CD14-positive monocyte (primary cell): ENCODE measurements around the gene DRAM1. TPM values are rescaled to one million over a fixed set of nuclear protein-coding genes. Genes with fewer than 3 reads are reported as not detected.

Source experiments
- DNase-seq, 3 donors: peaks; one replicate each; pipeline ENCODE4 v3.0.0-alpha.2; 2011 to 2022
- H2AFZ ChIP-seq: 2 replicates; pipeline ENCODE4 v1.6.0; 2012; ENCODE audit warnings: mild to moderate bottlenecking, low read depth, low read length, inconsistent platforms; ENCODE audit not compliant: insufficient read depth, poor library complexity, severe bottlenecking
- H3K27ac ChIP-seq, 2 donors: 1 replicate in 1 of 2; 2 replicates in 1 of 2; pipeline ENCODE4 v1.5.1; 2012 to 2013; ENCODE audit warnings: low read length in 2 of 2, control low read depth in 1 of 2, inconsistent platforms in 1 of 2, low read depth in 1 of 2, mild to moderate bottlenecking in 1 of 2
- H3K27me3 ChIP-seq, 2 donors: one replicate each; pipeline versions ENCODE4 v1.6.0 to v1.6.1; 2011 to 2013; ENCODE audit warnings: low read length in 2 of 2; ENCODE audit not compliant: control insufficient read depth in 2 of 2, insufficient read depth in 2 of 2
- H3K36me3 ChIP-seq, 2 donors: replicated peaks in 1 of 2; 1 replicate in 1 of 2; 2 replicates in 1 of 2; pipeline versions ENCODE4 v1.5.1 to v1.6.1; 2012 to 2013; ENCODE audit warnings: low read length in 2 of 2, control low read depth in 1 of 2, inconsistent platforms in 1 of 2, mild to moderate bottlenecking in 1 of 2; ENCODE audit not compliant: insufficient read depth in 2 of 2, control insufficient read depth in 1 of 2
- H3K4me1 ChIP-seq, 2 donors: 1 replicate in 1 of 2; 2 replicates in 1 of 2; pipeline versions ENCODE4 v1.5.1 to v1.6.1; 2012 to 2013; ENCODE audit warnings: low read length in 2 of 2, control low read depth in 1 of 2, inconsistent platforms in 1 of 2, mild to moderate bottlenecking in 1 of 2, moderate library complexity in 1 of 2; ENCODE audit not compliant: insufficient read depth in 2 of 2, control insufficient read depth in 1 of 2
- H3K4me2 ChIP-seq: replicated peaks from 2 replicates; pipeline ENCODE3; 2012; ENCODE audit warnings: low read length, moderate library complexity, mild to moderate bottlenecking; ENCODE audit not compliant: poor library complexity, severe bottlenecking; ENCODE audit errors: extremely low read depth
- H3K4me3 ChIP-seq, 3 experiments: fragments of 200-600 bp in 1 of 3; sonication (generic) in 1 of 3; replicated peaks in 1 of 3; 1 replicate in 2 of 3; 2 replicates in 1 of 3; pipeline ENCODE4 v1.5.1; 2011 to 2013; ENCODE audit warnings: low read length in 3 of 3, mild to moderate bottlenecking in 3 of 3, control low read depth in 2 of 3, low read depth in 2 of 3, inconsistent platforms in 1 of 3, moderate library complexity in 1 of 3
- H3K79me2 ChIP-seq: 2 replicates; pipeline ENCODE4 v1.6.0; 2012; ENCODE audit warnings: mild to moderate bottlenecking, control low read depth, inconsistent platforms, low read length, moderate library complexity; ENCODE audit not compliant: insufficient read depth
- H3K9ac ChIP-seq: 2 replicates; pipeline ENCODE4 v1.6.0; 2017; ENCODE audit warnings: low read length, mild to moderate bottlenecking; ENCODE audit not compliant: insufficient read depth, poor library complexity, severe bottlenecking
- H3K9me3 ChIP-seq, 2 donors: replicated peaks in 1 of 2; 1 replicate in 1 of 2; 2 replicates in 1 of 2; pipeline versions ENCODE4 v1.5.1 to v1.6.1; 2012 to 2013; ENCODE audit warnings: low read length in 2 of 2, control low read depth in 1 of 2; ENCODE audit not compliant: control insufficient read depth in 1 of 2, insufficient read depth in 1 of 2
- H4K20me1 ChIP-seq: 2 replicates; pipeline ENCODE4 v1.6.0; 2012; ENCODE audit warnings: mild to moderate bottlenecking, low read length, control low read depth, moderate library complexity; ENCODE audit not compliant: insufficient read depth
- H3K27ac Mint-ChIP-seq, 7 donors: one replicate each; pipeline ENCODE4 v1.8.0; 2020; ENCODE audit warnings: mild to moderate bottlenecking in 7 of 7, mixed read lengths in 7 of 7, moderate library complexity in 6 of 7, inconsistent platforms in 2 of 7
- H3K27me3 Mint-ChIP-seq, 3 donors: one replicate each; pipeline ENCODE4 v1.8.0; 2021 to 2022; ENCODE audit warnings: low read depth in 3 of 3, mild to moderate bottlenecking in 3 of 3, mixed read lengths in 3 of 3, moderate library complexity in 3 of 3, inconsistent platforms in 1 of 3
- H3K36me3 Mint-ChIP-seq, 2 donors: one replicate each; pipeline ENCODE4 v1.8.0; 2020; ENCODE audit warnings: mixed read lengths in 2 of 2, inconsistent platforms in 1 of 2, mild to moderate bottlenecking in 1 of 2
- H3K4me1 Mint-ChIP-seq: one replicate; pipeline ENCODE4 v1.8.0; 2020; ENCODE audit warnings: mild to moderate bottlenecking, mixed read lengths
- H3K4me3 Mint-ChIP-seq, 2 donors: one replicate each; pipeline ENCODE4 v1.8.0; 2020; ENCODE audit warnings: mild to moderate bottlenecking in 2 of 2, mixed read lengths in 2 of 2, moderate library complexity in 1 of 2
- H3K9me3 Mint-ChIP-seq, 7 donors: one replicate each; pipeline ENCODE4 v1.8.0; 2020 to 2022; ENCODE audit warnings: mixed read lengths in 7 of 7, mild to moderate bottlenecking in 6 of 7, moderate library complexity in 6 of 7, inconsistent platforms in 2 of 7
- WGBS: methylation state at CpG from one replicate; pipeline ENCODE4 v1.1.5; 2013; ENCODE audit warnings: missing lambda C conversion rate; ENCODE audit not compliant: insufficient coverage; 5-methylcytosine and 5-hydroxymethylcytosine counted together
- intact Hi-C, 2 donors: fragments of 100-400 bp; cut with micrococcal nuclease; formaldehyde crosslinking; loops; one replicate each; pipeline versions ENCODE4 v1.15.0 to v1.15.1; 2023
- polyA plus RNA-seq, 3 donors: library from polyadenylated mRNA; depleted of rRNA in 1 of 3; unstranded in 2 of 3; stranded (reverse) in 1 of 3; fragments of 300-500 nt in 2 of 3; fragments of >200 nt in 1 of 3; fragmentation: Illumina TruSeq in 2 of 3; gene quantifications; 1 replicate in 2 of 3; 2 replicates in 1 of 3; pipeline ENCODE4 v1.2.3, GENCODE V29; 2012 to 2021
- TF ChIP-seq, protein P1 (sequence below): fragments of 200-600 bp; IDR thresholded peaks from one replicate; pipeline ENCODE4 v1.8.0; 2022; ENCODE audit warnings: antibody characterized with exemption, mild to moderate bottlenecking

The DRAM1 gene
- polyA plus RNA-seq, 3 donors: 14.0 to 49.7 (median 43.0) TPM

DNA sequence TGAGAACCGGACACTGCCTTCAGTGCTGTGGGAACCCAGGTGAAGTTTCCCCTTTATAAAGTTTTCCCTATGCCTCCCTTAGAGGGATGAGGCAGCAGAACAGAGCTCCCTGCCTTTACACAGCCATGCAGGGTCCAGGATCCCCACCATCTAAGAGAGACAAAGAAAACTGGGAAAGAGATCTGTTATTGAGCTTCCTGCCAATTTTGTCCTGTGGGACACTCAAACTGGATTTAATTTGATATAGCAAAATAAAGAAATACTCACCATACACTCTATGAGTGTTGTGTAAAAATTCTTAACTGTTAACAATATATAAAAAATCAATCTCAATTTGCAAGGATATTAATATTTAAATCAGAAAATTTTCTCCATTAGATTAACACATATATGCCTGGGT lies 69.9 kb downstream of the DRAM1 start:
- Histone ChIP-seq H3K36me3 (no peaks in the 10 kb centered on the region), H3K4me3 (no peak overlapping the region), H3K4me1 (no peaks in the 10 kb centered on the region), H3K4me2 (no peak overlapping the region), H3K9ac (no peak overlapping the region), H2AFZ (no peak overlapping the region), H3K27me3 (no peaks in the 10 kb centered on the region), H3K79me2 (no peaks in the 10 kb centered on the region), H4K20me1 (no peaks in the 10 kb centered on the region), H3K27ac (no peak overlapping the region), H3K9me3 (no peaks in the 10 kb centered on the region)
- Mint-ChIP-seq H3K27me3 (peaks cover 0 to 2% (median 1%) of the 10 kb centered on the region in 3 donors), H3K4me1 (no peaks in the 10 kb centered on the region), H3K36me3 (no peaks in the 10 kb centered on the region), H3K9me3 (peaks cover 0 to 5% (median 0%) of the 10 kb centered on the region in 7 donors), H3K4me3 (no peak overlapping the region), H3K27ac (no peak overlapping the region)
- intact Hi-C loops: loop anchor here in 1 of 2 donors (10.0 kb wide), 1 partner anchor 757 kb away; no protein-coding TSS in a partner anchor
- TF ChIP-seq, protein P1, sequence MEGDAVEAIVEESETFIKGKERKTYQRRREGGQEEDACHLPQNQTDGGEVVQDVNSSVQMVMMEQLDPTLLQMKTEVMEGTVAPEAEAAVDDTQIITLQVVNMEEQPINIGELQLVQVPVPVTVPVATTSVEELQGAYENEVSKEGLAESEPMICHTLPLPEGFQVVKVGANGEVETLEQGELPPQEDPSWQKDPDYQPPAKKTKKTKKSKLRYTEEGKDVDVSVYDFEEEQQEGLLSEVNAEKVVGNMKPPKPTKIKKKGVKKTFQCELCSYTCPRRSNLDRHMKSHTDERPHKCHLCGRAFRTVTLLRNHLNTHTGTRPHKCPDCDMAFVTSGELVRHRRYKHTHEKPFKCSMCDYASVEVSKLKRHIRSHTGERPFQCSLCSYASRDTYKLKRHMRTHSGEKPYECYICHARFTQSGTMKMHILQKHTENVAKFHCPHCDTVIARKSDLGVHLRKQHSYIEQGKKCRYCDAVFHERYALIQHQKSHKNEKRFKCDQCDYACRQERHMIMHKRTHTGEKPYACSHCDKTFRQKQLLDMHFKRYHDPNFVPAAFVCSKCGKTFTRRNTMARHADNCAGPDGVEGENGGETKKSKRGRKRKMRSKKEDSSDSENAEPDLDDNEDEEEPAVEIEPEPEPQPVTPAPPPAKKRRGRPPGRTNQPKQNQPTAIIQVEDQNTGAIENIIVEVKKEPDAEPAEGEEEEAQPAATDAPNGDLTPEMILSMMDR: no peak
- DNase-seq: no peak
- WGBS: no CpG with 5 or more reads among the region's 1 CpG

DNA sequence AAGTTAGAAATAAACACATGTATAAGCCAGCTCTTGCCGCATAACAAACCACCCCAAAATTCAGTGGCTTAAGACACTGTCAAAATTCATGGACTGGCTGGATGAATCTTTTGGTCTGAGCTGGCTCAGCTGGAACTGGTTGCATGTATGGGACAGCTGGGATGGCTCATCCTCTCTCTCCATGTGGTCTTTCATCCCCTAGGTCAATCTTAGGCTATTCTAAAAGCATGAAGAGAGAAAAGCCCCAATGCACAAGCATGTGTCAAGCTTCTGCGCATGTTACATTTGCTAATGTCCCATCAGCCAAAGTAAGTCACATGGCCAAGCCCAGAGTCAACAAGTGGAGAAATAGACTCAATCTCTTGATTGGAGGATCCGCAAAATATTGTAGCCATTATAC lies 71.0 kb downstream of the DRAM1 start:
- Histone ChIP-seq H3K36me3 (no peaks in the 10 kb centered on the region), H3K9me3 (no peaks in the 10 kb centered on the region), H3K4me2 (no peak overlapping the region), H3K27ac (no peak overlapping the region), H4K20me1 (no peaks in the 10 kb centered on the region), H3K4me1 (no peaks in the 10 kb centered on the region), H3K4me3 (no peak overlapping the region), H2AFZ (no peak overlapping the region), H3K79me2 (no peaks in the 10 kb centered on the region), H3K27me3 (no peaks in the 10 kb centered on the region), H3K9ac (no peak overlapping the region)
- peaks cover 0 to 2% (median 1%) of the 10 kb centered on the region in 3 donors for H3K27me3 Mint-ChIP-seq
- H3K27ac Mint-ChIP-seq: no peak overlapping the region
- TF ChIP-seq, protein P1: no peak
- 80% methylated on average over 1 of the region's 3 CpGs for WGBS
- H3K9me3 Mint-ChIP-seq: peaks cover 0 to 8% (median 3%) of the 10 kb centered on the region in 7 donors
- no peak overlapping the region for H3K4me3 Mint-ChIP-seq
- no peaks in the 10 kb centered on the region for H3K36me3 Mint-ChIP-seq
- no peaks in the 10 kb centered on the region for H3K4me1 Mint-ChIP-seq
- intact Hi-C loops: loop anchor here in 1 of 2 donors (10.0 kb wide), 1 partner anchor 756 kb away; no protein-coding TSS in a partner anchor
- DNase-seq: no peak
